HEK293T (cell line): Measurements from ENCODE around the gene IGFBPL1.

Source experiments
- CTCF ChIA-PET: fragments of 350-600 bp; formaldehyde crosslinking; extraction: SDS; loops from one replicate; lab custom pipeline; 2021; ENCODE audit warnings: antibody characterized with exemption, inconsistent platforms; lab: Yijun Ruan, JAX
- POLR2A ChIA-PET: fragments of 350-600 bp; formaldehyde crosslinking; extraction: SDS; loops from one replicate; lab custom pipeline; 2020; ENCODE audit warnings: antibody characterized with exemption, inconsistent platforms; lab: Yijun Ruan, JAX
- DNase-seq: peaks from one replicate; pipeline ENCODE4 v3.0.0; 2012; ENCODE audit warnings: mixed read lengths; ENCODE audit errors: extremely low spot score
- ARNT ChIP-seq: fragments of 450-650 bp; IDR thresholded peaks from 2 replicates; pipeline ENCODE4 v1.6.1; 2017; ENCODE audit warnings: mild to moderate bottlenecking
- BHLHE40 ChIP-seq: fragments of 450-650 bp; IDR thresholded peaks from 2 replicates; pipeline ENCODE4 v1.6.1; 2016; ENCODE audit warnings: mild to moderate bottlenecking, moderate library complexity, borderline replicate concordance
- CTBP1 ChIP-seq: fragments of 450-650 bp; IDR thresholded peaks from 2 replicates; pipeline ENCODE4 v1.6.1; 2016; ENCODE audit warnings: borderline replicate concordance
- ELF4 ChIP-seq: fragments of 450-650 bp; IDR thresholded peaks from 2 replicates; pipeline ENCODE4 v1.6.1; 2017; ENCODE audit warnings: antibody characterized with exemption
- FOXA1 ChIP-seq: fragments of 450-650 bp; IDR thresholded peaks from 2 replicates; pipeline ENCODE4 v1.6.1; 2016; ENCODE audit warnings: mild to moderate bottlenecking
- FOXK2 ChIP-seq: fragments of 450-650 bp; IDR thresholded peaks from 2 replicates; pipeline ENCODE4 v1.6.1; 2016; ENCODE audit warnings: mild to moderate bottlenecking
- FOXM1 ChIP-seq: fragments of 450-650 bp; IDR thresholded peaks from 2 replicates; pipeline ENCODE4 v1.6.1; 2017; ENCODE audit warnings: mild to moderate bottlenecking, borderline replicate concordance
- HDGF ChIP-seq: fragments of 450-650 bp; IDR thresholded peaks from 2 replicates; pipeline ENCODE4 v1.6.1; 2017; ENCODE audit warnings: antibody characterized with exemption, borderline replicate concordance
- L3MBTL2 ChIP-seq: fragments of 450-650 bp; conservative IDR thresholded peaks from 2 replicates; pipeline ENCODE4 v1.6.1; 2016; ENCODE audit warnings: mild to moderate bottlenecking
- LEF1 ChIP-seq: fragments of 450-650 bp; IDR thresholded peaks from 2 replicates; pipeline ENCODE4 v1.6.1; 2017; ENCODE audit warnings: mild to moderate bottlenecking, borderline replicate concordance
- NFRKB ChIP-seq: fragments of 450-650 bp; IDR thresholded peaks from 2 replicates; pipeline ENCODE4 v1.6.1; 2016; ENCODE audit warnings: mild to moderate bottlenecking, moderate library complexity
- SP1 ChIP-seq: fragments of 450-650 bp; IDR thresholded peaks from 2 replicates; pipeline ENCODE4 v1.6.1; 2017
- SUZ12 ChIP-seq: fragments of 450-650 bp; IDR thresholded peaks from 2 replicates; pipeline ENCODE4 v1.6.1; 2016; ENCODE audit warnings: mild to moderate bottlenecking
- TARDBP ChIP-seq: fragments of 450-650 bp; IDR thresholded peaks from 2 replicates; pipeline ENCODE4 v1.6.1; 2016
- ZNF384 ChIP-seq: fragments of 450-650 bp; IDR thresholded peaks from 2 replicates; pipeline ENCODE4 v1.6.1; 2016
- TF ChIP-seq, protein P1 (sequence below): fragments of 450-650 bp; IDR thresholded peaks from 2 replicates; pipeline ENCODE4 v1.6.1; 2016

Gene IGFBPL1

DNA sequence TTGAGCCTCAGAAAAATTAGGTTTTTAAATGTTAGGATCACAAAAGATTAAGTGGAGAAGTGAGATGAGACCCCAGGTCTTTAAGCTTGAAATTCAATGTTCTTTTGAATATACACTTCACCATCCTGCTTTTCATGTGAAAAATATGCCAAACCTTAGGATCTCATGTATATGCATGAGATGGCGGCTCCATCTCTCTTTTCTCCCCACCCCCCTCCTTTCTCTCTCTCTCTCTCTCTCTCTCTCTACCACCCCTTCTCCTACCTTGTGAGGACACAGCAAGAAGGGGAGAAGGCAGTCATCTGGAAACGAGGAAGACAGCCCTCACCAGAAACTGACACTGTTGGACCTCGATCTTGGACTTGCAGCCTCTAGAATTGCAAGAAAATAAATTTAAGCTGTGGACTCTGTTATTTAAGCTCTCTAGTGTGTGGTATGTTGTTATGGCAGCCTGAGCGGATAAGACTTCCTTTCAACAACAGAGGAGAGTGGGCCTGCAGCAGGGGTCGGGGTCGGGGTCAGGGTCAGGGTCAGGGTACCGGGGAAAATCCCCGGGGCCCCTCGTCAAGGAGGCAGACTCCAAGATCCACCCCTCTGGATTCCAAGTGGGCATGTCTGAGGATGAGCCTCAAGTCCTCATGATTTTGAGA is 48.1 kb downstream of the IGFBPL1 start:
- POLR2A ChIA-PET: no interaction called here
- DNase-seq: no peak
- TF ChIP-seq SUZ12 (no peak), L3MBTL2 (no peak), SP1 (no peak), CTBP1 (no peak)
- TF ChIP-seq, protein P1, sequence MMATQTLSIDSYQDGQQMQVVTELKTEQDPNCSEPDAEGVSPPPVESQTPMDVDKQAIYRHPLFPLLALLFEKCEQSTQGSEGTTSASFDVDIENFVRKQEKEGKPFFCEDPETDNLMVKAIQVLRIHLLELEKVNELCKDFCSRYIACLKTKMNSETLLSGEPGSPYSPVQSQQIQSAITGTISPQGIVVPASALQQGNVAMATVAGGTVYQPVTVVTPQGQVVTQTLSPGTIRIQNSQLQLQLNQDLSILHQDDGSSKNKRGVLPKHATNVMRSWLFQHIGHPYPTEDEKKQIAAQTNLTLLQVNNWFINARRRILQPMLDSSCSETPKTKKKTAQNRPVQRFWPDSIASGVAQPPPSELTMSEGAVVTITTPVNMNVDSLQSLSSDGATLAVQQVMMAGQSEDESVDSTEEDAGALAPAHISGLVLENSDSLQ: no peak
- CTCF ChIA-PET: no interaction called here

DNA sequence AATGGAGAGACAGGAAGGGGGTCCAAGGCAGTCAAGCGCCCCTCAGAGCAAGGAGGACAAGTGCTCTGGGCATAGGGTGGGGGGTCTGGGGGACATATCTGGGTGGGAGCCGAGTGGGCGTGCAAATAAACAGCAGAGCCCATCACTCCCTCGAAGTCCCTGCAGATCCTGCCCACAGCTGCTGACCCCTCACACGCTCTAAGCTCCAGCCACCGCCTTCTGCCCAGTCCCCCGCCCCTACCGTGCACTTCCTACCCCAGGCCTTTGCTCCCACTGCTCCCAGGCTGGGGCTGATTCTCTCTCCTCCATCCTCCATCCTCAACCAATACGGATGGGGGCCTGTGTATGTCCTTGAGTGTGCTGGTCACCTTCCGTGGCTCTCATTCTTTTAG is 48.7 kb downstream of the IGFBPL1 start:
- DNase-seq: no peak
- TF ChIP-seq BHLHE40 (no peak), LEF1 (no peak), FOXA1 (no peak), NFRKB (no peak), HDGF (no peak), SUZ12 (no peak), CTBP1 (no peak), ARNT (no peak), FOXM1 (no peak), TARDBP (no peak), SP1 (no peak), ZNF384 (no peak)
- TF ChIP-seq, protein P1: no peak
- ChIA-PET POLR2A (no interaction called here), CTCF (interaction anchor here (0.8 kb wide), 1 partner anchor 44 kb away, joined by 4 read pairs; no protein-coding TSS in a partner anchor)

DNA sequence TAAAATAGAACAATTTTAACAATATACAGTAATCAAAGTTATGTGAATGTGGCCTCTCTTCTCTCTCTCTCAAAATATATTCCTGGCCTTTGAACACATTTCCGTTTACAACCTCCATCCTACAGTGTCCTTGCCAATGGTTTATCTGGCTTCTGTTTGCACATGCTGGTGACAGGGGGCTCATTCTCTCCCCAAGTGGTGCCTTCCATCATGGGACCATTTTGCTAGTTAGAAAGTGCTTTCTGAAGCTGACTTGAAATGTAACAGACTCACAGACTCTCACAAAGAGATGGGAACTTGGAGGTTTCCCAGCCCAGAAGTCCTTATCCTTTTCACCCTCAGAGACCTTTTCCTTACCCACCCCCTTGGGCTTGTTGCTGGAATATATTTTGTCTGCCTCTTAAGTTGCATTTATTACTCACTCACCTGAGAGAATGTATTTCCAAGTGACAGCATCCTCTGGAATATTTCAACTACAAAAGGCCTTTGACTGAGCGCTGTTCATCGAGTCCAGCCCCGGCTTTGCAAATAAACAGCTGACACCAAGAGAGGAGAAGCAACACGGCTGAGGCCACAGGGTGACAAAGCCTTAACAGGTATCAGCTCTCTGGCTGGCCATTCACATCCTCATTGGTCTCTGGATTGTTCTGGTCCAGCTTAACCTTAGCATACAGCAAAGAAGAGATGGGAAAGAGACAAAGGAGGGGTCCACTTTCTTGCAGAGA is 49.2 kb downstream of the IGFBPL1 start:
- no peak for TF ChIP-seq ARNT
- no peak for TF ChIP-seq TARDBP
- no peak for TF ChIP-seq HDGF
- no peak for TF ChIP-seq FOXM1
- TF ChIP-seq, protein P1: no peak
- TF ChIP-seq LEF1: no peak
- TF ChIP-seq FOXK2: no peak
- no peak for TF ChIP-seq CTBP1
- no peak for TF ChIP-seq ZNF384
- TF ChIP-seq NFRKB: no peak
- no peak for TF ChIP-seq SUZ12
- TF ChIP-seq ELF4: no peak
- no peak for TF ChIP-seq SP1
- no peak for TF ChIP-seq L3MBTL2
- no peak for TF ChIP-seq FOXA1
- no peak for TF ChIP-seq BHLHE40
- ChIA-PET POLR2A (no interaction called here), CTCF (interaction anchor here (0.8 kb wide), 1 partner anchor 45 kb away, joined by 4 read pairs; no protein-coding TSS in a partner anchor)
- no peak for DNase-seq

- no peak for DNase-seq
- TF ChIP-seq FOXM1 (no peak), L3MBTL2 (no peak), LEF1 (no peak), ZNF384 (no peak), TARDBP (no peak), FOXK2 (no peak), BHLHE40 (no peak), ELF4 (no peak), HDGF (no peak), CTBP1 (no peak), NFRKB (no peak), SP1 (no peak), SUZ12 (no peak), FOXA1 (no peak), ARNT (no peak)
- TF ChIP-seq, protein P1: no peak
- POLR2A ChIA-PET: no interaction called here
- CTCF ChIA-PET: interaction anchor here (0.6 kb wide), 1 partner anchor 46 kb away, joined by 3 read pairs; no protein-coding TSS in a partner anchor
Observed at GRCh38 chr9:38373679-38374078, 50.6 kb downstream of the IGFBPL1 start.

GRCh38 chr9:38372762-38373619 is 51.3 kb downstream of the IGFBPL1 start:
- ChIA-PET POLR2A (no interaction called here), CTCF (no interaction called here)
- no peak for DNase-seq
- TF ChIP-seq ARNT: no peak
